Embryonic facial prominence (tissue), 1 donor: ENCODE measurements around the gene MAN1A1.

ENCODE experiments used
- DNase-seq: peaks from one replicate; pipeline ENCODE4 v3.0.0-alpha.2; 2016; ENCODE audit errors: extremely low spot score

The MAN1A1 gene

GRCh38 chr6:119346450-119346849 is 3.1 kb downstream of the MAN1A1 start:
- no peak for DNase-seq

GRCh38 chr6:119345114-119345513 is 4.4 kb downstream of the MAN1A1 start:
- DNase-seq, result no peak

GRCh38 chr6:119344306-119344705 is 5.3 kb downstream of the MAN1A1 start:
- no peak for DNase-seq

DNA sequence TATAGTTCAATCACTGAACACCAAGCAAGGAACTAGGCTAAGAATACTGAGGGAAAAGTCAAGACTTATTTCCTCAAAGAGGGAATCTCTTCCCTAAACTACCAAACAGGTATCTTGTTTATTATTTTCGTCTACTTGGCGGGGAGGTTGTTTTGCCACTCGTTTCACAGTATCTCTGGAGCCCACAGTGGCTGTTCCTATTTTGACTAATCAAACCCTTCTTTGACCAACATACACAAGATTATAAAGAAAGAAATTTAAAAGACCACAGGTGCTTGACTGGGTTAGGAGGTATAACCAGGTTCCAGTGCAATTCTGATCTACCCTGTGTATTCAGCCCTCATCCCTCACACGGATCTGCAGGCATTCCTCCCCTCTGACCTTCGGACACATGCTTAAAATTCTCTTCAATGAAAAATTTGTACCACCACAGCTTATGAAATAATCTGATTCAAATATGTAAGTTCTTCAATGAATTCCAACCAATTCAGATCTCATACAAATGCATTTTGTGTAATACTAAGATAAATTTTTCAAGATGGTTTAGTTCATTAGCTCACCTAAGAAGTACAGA is 5.9 kb downstream of the MAN1A1 start:
- no peak for DNase-seq

GRCh38 chr6:119343167-119343566 is 6.4 kb downstream of the MAN1A1 start:
- DNase-seq, result no peak

DNA sequence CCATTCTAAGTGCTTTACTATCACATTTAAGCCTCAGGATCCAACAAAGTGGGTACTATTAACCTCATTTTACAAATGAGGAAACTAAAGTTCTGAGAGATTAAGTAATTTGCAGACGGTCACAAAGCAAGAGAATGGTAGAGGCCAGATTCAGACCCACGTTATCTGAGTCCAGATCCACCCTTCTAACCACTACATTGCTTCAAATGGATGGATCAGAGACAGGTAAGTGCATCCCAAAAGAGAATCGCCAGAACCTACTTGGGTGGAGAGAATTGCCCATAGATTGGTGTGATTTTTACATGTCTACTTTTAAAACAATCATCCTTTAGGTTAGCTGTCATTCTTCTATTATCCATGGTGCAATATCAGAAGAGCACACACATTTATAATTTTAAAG is 7.1 kb downstream of the MAN1A1 start:
- no peak for DNase-seq

DNA sequence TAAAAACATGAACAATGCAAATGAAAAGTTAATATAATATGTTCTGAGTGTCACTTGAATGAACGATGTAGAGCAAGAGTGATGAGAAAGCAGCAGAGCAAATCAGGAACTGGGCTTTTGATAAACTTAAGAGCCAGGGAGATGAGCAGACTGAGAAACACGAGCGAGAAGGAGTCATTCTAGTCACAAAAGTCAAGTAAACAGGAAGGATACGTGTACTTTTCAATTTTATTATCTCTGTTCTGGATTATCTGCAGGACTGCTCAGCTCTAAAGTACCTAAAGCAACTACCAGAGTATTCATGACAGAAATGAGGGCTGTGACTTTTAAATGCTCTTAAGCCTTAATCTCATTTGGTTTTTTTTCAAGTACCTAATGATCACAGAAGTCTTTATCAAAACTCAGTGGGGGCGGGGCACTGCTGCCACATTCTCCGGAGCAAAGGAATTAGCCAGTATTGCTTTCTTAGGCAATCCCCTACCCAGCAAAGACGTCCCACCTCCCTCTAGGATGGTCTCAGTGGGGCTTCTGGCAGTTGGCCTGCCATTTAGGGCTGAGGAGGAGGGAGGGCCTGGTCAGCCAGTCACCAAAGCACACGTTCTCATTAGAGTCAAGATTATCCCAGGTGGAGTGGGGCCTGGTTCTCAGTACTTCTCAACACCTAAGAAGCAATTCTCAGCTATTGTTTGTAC is 8.6 kb downstream of the MAN1A1 start:
- no peak for DNase-seq

- no peak for DNase-seq
Measured at GRCh38 chr6:119339941-119340456, 9.6 kb downstream of the MAN1A1 start.

- no peak for DNase-seq
Measured at GRCh38 chr6:119337762-119338161, 11.8 kb downstream of the MAN1A1 start.

DNA sequence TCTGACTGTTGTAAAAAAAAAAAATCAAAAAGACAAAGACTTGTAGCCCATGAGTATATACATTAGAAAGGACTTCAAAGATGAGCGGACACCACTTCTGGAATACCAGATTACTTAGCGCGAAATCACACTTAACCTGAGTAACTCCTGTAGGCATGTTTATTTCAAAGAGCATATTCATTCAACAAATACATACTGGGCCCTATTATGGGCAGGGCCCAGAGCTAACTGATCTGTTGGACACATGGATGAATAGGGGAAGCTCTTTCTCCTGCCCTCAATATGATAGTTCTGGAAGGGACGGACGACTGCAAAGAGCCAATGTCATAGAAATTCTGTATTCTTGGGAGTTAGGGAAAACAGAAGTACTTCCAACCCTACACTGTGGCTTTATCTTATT is 12.3 kb downstream of the MAN1A1 start:
- DNase-seq, result no peak

DNA sequence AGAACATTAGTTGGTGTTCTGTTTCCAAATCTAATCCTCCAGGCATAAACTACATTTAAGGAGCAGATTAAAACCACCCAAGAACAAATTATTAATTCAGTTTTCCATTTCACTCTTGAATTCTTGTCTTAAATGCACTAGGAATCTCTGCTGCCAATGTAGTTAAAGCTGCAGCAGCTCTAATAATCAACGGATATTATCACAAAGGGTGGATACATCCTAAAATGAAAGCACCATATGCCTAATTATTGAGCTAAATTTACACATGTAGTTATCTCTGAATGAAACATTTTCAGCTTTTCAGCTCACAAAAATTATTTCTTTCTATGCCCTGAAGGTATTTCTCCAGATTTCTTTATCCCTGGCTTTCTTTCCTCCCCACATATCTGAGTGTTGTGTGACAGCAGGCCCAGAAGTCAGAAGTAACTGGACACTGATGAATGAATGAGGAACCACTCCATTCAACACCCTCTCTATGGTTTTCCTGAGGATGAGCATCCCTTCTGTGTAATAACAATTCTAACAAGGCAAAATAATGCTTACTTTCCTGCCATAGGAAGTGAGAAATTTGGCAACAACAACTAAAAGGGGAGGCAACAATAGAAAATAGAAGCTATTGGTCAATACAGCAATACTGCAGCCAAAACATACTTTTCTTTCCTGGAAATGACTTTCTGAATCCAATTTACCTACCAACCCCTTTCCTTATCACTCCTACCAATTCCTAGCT is 14.9 kb downstream of the MAN1A1 start:
- no peak for DNase-seq

GRCh38 chr6:119333707-119334295 is 15.8 kb downstream of the MAN1A1 start:
- no peak for DNase-seq

DNA sequence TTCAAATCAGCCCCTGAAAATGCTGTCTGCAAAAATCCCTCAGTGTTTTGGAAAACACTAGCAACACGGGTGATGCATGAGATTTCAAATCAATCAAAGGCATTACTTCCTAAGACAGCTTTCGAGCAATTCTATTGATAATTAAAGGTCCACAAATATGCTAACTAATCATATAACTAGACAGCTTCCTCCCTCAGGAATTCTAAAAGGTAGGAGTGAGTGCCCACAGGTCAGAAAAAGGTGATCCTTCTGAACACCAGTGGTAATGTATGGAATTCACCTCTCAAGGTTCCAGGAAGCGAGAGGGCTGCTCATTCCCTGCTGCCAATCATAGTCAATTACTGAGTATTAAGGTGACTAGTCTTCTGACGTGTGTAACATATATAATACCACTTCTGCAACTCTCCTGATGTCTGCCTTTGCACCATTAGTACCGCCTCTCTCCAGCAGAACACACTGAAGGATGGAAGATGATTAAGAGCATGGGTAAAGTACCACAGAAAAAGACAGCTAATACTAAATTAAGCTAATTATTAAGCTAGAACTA is 16.4 kb downstream of the MAN1A1 start:
- no peak for DNase-seq

GRCh38 chr6:119331663-119332286 is 17.8 kb downstream of the MAN1A1 start:
- no peak for DNase-seq

- no peak for DNase-seq
Measured at GRCh38 chr6:119330520-119331113, 18.9 kb downstream of the MAN1A1 start.

- no peak for DNase-seq
Measured at GRCh38 chr6:119329794-119330180, 19.8 kb downstream of the MAN1A1 start.

DNA sequence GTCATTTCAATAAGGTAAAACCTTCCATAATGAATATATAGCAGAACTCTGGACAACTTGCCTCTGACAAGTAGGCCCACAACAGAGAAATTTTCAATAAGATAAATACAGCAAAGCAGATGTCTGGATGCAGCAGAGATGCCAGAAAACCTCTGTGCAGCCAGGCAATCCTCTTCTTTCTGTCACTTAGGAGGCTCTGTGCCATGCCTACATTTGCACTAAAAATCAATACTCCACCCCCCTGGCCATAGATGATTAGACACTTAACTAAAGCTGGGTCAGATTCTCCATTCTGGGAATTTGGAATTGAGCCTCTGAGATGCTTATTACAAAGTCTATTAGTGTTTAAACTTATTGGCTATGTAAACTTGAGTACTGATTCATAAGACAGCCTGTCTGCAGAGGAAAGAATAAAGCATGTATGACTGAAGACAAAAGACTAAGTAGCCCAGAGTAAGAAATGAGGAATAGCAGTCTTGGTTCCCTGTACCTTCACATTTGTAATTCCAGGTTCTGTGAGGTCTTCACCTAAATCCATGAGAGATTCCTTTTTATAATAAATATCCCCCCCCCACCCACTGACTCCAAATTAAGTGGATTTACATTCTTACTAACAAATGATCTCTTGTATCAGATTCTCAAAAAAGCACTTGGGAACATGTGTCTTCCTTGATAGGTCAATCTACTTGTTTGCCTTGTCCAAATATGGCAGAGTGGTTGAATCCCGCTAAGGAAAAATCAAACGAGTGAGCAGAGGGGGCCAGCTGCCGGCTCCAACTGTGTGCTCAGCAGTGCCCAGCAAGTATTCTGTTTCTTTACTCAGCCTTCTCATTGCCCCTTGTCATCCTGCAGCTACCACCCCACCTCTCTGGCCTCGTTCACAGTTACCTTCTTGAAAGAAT is 20.4 kb downstream of the MAN1A1 start:
- DNase-seq, result no peak

DNA sequence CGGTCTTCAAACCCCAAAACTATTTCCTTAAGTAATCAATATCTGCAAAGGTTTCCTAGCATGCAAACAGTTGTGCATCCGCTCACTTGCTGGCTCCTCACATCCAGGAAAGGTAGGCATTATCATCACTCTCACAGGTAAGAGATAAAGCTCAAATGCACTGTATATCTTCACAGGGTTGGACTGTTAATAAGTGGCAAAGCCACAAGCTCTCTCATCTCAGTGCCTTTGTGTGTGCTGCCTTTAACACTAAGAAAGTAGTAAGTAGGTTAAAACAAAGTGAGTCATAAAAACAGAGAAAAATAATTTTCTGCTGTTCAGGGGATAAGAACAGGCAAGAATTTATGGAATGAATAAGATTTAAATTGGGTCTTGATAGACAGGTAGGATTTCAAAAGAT is 21.3 kb downstream of the MAN1A1 start:
- no peak for DNase-seq

GRCh38 chr6:119327810-119328209 is 21.8 kb downstream of the MAN1A1 start:
- no peak for DNase-seq

DNA sequence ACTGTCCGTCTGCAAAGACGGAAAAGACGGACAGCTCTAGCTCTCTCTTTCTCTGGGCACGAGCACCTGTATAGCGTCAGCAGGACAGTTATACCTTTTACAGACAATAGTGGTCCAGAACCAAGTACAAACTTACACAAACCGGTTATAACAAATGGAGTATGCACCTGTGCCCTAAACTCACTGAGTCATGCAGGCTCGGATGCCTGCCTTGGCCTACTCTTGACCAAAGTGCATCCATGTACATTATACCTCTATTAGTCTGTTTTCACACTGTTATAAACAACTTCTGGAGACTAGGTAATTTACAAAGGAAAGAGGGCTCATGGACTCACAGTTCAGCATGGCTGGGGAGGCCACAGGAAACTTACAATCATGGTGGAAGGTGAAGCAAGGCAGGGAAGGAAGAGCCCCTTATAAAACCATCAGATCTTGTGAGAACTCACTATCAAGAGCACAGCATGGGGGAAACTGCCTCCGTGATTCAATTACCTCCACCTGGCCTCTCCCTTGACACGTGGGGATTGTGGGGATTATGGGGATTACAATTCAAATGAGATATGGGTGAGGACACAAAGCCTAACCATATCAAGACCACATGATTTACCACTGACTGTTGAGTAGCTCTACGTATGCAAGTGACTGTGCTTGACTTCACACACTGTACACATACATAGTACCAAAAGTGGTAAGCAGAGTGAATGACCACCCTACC is 23.1 kb downstream of the MAN1A1 start:
- DNase-seq, result no peak
